SK-N-MC (cell line): Measurements from ENCODE around the gene KPNB1.

ENCODE experiments used
- EZH2 ChIP-seq: fragments of 200-600 bp; sonication (generic); IDR thresholded peaks from one replicate; pipeline ENCODE4 v1.6.1; 2017; ENCODE audit warnings: antibody characterized with exemption
- POLR2AphosphoS5 ChIP-seq: IDR thresholded peaks from 2 replicates; pipeline ENCODE4 v1.6.1; 2012; ENCODE audit warnings: mild to moderate bottlenecking, low read depth, low read length, borderline replicate concordance

DNA sequence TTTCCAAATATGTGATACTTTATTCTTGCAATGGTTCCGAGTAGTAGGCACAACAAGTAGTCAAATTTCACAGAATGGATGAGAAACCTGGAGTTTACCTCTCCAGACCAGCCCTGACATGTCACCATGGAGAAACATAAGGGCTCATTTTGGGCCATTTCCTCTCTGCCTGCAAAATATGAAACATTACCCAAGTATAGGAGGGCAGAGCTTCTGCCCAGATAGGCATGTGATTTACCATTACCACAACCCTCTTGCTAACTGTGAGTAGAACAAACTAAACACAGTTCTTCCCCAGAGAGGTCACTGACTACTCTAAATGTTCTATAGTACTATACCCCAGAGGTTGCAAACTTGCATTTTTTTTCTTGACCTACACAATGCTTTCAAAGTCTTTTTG, 15.7 kb upstream of the KPNB1 start:
- TF ChIP-seq EZH2: no peak
- TF ChIP-seq POLR2AphosphoS5: no peak
